Stimulated activated naive B cell treated with anti-CD40 and anti-IgM and Interleukin-4, amounts not matched to agents 10 μg/mL and 1 μg/mL and 100 μg/mL, for 72 hours (primary cell): ENCODE measurements around the gene SLIRP.
"Not testable (repeated sequence)": the region's sequence is repeated elsewhere in the genome, so short reads cannot be mapped to it uniquely, and the experiment has no call there.

Experiments used
- ATAC-seq, 2 donors: fragments of 150-1000 bp; cut with Tn5 transposase; replicated peaks; 2 replicates each; pipeline ENCODE4 v1.10.0; 2021; ENCODE audit warnings: moderate library complexity in 1 of 2
- DNase-seq: peaks from one replicate; pipeline ENCODE4 v3.0.0; 2021
- H3K27ac Mint-ChIP-seq: one replicate; pipeline ENCODE4 v1.8.0; 2022; ENCODE audit warnings: mild to moderate bottlenecking, mixed read lengths
- H3K27me3 Mint-ChIP-seq, 2 donors: one replicate each; pipeline ENCODE4 v1.8.0; 2022; ENCODE audit warnings: mixed read lengths in 2 of 2
- H3K36me3 Mint-ChIP-seq, 2 donors: one replicate each; pipeline ENCODE4 v1.8.0; 2022; ENCODE audit warnings: mixed read lengths in 2 of 2, mild to moderate bottlenecking in 1 of 2
- H3K4me1 Mint-ChIP-seq, 2 donors: one replicate each; pipeline ENCODE4 v1.8.0; 2022; ENCODE audit warnings: mixed read lengths in 2 of 2, mild to moderate bottlenecking in 1 of 2
- H3K4me3 Mint-ChIP-seq, 2 donors: one replicate each; pipeline ENCODE4 v1.8.0; 2022; ENCODE audit warnings: mild to moderate bottlenecking in 2 of 2, mixed read lengths in 2 of 2, moderate library complexity in 1 of 2
- H3K9me3 Mint-ChIP-seq, 2 donors: one replicate each; pipeline ENCODE4 v1.8.0; 2022; ENCODE audit warnings: mixed read lengths in 2 of 2, mild to moderate bottlenecking in 1 of 2

The SLIRP gene

DNA sequence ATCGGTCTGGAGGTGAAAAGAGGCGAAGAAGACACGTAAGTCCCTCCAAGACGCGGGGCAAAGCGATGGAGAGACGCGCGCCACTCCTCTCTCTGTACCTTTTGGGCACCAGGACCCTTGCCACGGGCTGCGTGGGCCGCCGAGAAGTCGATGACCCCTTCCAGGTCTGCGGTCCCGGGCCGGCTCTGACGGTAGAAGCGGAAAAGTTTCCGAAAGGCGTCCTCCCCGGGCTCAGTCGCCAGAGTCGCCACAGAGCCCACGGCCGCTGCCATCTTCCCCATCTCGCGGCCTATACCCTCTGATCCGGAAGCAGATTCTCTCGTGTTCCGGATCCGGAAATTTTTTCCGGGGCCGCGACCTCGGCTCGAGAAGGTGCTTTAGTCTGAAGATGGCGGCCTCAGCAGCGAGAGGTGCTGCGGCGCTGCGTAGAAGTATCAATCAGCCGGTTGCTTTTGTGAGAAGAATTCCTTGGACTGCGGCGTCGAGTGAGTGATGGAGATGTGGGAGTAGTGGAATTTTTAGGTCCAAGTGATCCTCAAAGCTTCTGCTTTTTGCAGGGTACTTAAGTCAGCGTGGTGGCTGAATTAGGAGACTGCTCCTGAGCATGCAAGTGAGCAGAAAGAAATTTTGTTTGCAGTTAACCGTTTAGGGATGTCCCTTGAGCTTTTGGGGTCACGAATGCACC is at the start of gene SLIRP, which contains the start of gene ALKBH1:
TSS of gene SLIRP (plus strand) at position 380 of the 685 bp plus-strand sequence. CDS start at position 389, 9 bp downstream.
TSS of gene ALKBH1 (minus strand) at position 300 of the 685 bp plus-strand sequence. CDS start at position 281, 19 bp downstream.
- H3K4me1 Mint-ChIP-seq = peaks cover 13 to 39% of the 10 kb centered on the region in 2 donors
- peak within 1 kb of the TSS; percentile 86 to 92 for H3K4me3 Mint-ChIP-seq
- peak within 1 kb of the TSS; percentile 95 for H3K27ac Mint-ChIP-seq
- H3K9me3 Mint-ChIP-seq = no peaks in the 10 kb centered on the region
- H3K27me3 Mint-ChIP-seq = no peaks in the 10 kb centered on the region
- ATAC-seq (peak; percentile 99 to 100), DNase-seq (peak; percentile 78)
- peaks cover 6 to 19% of the 10 kb centered on the region in 2 donors for H3K36me3 Mint-ChIP-seq

DNA sequence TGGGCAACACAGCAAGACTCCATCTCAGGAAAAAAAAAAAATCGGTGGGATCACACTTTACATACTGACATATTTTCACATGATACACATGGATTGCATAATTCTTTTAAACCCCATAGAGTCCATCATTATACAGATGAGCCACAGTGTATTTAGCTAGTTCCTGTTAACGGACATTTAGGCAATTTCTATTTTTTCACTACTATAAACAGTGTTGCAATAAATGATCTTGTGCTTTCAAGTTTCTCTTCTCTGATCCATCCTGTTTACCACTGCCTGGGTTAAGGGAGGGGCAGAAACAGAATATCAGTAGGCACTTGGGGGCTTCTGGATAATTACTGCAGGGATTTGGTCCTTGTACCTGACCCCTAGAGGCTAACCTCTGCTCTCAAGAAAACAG is 48.1 kb upstream of the SLIRP start:
- no peak for DNase-seq
- Mint-ChIP-seq H3K36me3 (no peaks in the 10 kb centered on the region), H3K4me1 (peaks cover 2 to 5% of the 10 kb centered on the region in 2 donors), H3K27me3 (no peaks in the 10 kb centered on the region), H3K4me3 (no peak overlapping the region), H3K9me3 (no peaks in the 10 kb centered on the region), H3K27ac (no peak overlapping the region)
- no peak for ATAC-seq

- H3K27ac Mint-ChIP-seq = no peak overlapping the region
- H3K4me1 Mint-ChIP-seq = peaks cover 2 to 5% of the 10 kb centered on the region in 2 donors
- H3K36me3 Mint-ChIP-seq = no peaks in the 10 kb centered on the region
- no peaks in the 10 kb centered on the region for H3K9me3 Mint-ChIP-seq
- no peak overlapping the region for H3K4me3 Mint-ChIP-seq
- no peaks in the 10 kb centered on the region for H3K27me3 Mint-ChIP-seq
- ATAC-seq (no peak), DNase-seq (no peak)
These were observed 47.1 kb upstream of the SLIRP start for GRCh38 chr14:77660754-77661153.

GRCh38 chr14:77661562-77661961 is 46.3 kb upstream of the SLIRP start:
- not testable (repeated sequence) for H3K27ac Mint-ChIP-seq, H3K36me3 Mint-ChIP-seq, H3K4me1 Mint-ChIP-seq, H3K27me3 Mint-ChIP-seq, H3K9me3 Mint-ChIP-seq, H3K4me3 Mint-ChIP-seq, DNase-seq, ATAC-seq

- no peak overlapping the region for H3K27ac Mint-ChIP-seq
These were observed 44.6 kb upstream of the SLIRP start for GRCh38 chr14:77663293-77663692.

GRCh38 chr14:77667331-77667730 is 40.6 kb upstream of the SLIRP start:
- Mint-ChIP-seq H3K27ac (no peak overlapping the region), H3K4me1 (peaks cover 0 to 2% of the 10 kb centered on the region in 2 donors), H3K9me3 (no peaks in the 10 kb centered on the region), H3K27me3 (no peaks in the 10 kb centered on the region), H3K4me3 (no peak overlapping the region), H3K36me3 (peaks cover 0 to 7% of the 10 kb centered on the region in 2 donors)
- ATAC-seq = no peak
- DNase-seq = no peak

More at GRCh38 chr14:77663293-77663692, 44.6 kb upstream of the SLIRP start:
- DNase-seq (no peak), ATAC-seq (no peak)
- Mint-ChIP-seq H3K9me3 (no peaks in the 10 kb centered on the region), H3K4me3 (no peak overlapping the region), H3K36me3 (no peaks in the 10 kb centered on the region), H3K27me3 (no peaks in the 10 kb centered on the region), H3K4me1 (peaks cover 0 to under 1% of the 10 kb centered on the region in 2 donors)

- Mint-ChIP-seq H3K4me3 (no peak overlapping the region), H3K27ac (no peak overlapping the region), H3K36me3 (peaks cover 27 to 47% of the 10 kb centered on the region in 2 donors), H3K4me1 (peaks cover 0 to 2% of the 10 kb centered on the region in 2 donors), H3K27me3 (no peaks in the 10 kb centered on the region), H3K9me3 (no peaks in the 10 kb centered on the region)
- ATAC-seq = no peak
- DNase-seq = no peak
These were observed 34.7 kb upstream of the SLIRP start for GRCh38 chr14:77673193-77673592.

DNA sequence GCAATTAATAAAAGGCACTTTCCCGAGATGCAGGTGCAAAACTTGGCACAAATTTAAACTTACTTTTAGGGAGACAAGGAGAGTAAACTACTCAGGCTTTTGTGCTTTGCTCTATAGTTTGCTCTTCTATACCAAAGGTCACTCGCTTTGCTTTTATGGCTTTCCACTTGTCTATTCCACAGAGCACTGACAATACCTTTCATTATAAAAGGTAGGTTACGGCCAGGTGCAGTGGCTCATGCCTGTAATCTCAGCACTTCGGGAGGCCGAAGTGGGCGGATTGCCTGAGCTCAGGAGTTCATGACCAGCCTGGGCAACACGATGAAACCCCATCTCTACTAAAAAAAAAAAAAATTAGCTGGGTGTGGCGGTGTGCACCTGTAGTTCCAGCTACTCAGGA is 33.0 kb upstream of the SLIRP start:
- ATAC-seq (no peak), DNase-seq (no peak)
- peaks cover 35 to 56% of the 10 kb centered on the region in 2 donors for H3K36me3 Mint-ChIP-seq
- no peaks in the 10 kb centered on the region for H3K4me1 Mint-ChIP-seq
- H3K4me3 Mint-ChIP-seq = no peak overlapping the region
- no peak overlapping the region for H3K27ac Mint-ChIP-seq
- H3K27me3 Mint-ChIP-seq = no peaks in the 10 kb centered on the region
- H3K9me3 Mint-ChIP-seq = no peaks in the 10 kb centered on the region

DNA sequence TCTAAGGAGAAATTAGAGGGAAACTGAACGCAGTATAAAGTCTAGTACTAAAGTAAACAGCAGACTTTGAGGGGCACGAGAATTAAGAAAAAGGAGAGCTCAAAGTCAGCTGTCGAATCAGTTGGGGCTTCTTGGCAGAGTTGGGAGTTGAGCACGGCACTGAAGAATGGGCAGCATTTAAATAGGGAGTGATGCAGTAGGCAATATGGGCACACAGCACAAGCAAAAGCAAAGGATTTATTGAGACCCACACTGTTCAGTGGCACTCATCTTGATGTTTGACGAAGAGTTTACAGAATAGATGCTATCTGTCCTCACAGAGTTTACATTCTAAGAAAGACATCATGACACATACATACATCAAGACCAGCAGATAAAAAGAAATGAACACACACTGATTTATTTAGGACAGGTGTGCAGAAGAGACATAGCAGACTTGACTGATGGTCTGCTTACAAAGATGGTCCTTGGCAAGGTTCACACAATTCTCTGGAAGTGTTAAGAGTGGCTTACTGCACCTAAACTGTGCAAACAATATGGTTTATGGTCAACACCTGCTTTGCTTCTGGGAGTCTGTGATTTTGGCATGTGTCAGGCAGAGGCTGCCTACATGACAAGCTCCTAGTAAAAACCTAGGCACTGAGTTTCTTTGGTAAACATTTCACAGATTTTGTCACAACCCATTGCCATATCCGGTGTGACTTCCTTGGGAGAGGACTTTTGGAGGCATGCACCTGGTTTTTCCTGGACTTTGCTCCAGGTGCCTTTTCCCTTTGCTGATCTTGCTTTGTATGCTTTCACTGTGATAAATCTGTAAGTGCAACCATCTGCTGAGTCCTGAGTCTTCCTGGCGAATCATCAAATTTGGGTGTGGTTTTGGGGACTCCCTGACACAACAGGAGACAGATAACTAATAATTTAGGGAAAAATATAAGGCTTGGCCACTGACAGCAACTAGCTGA is 26.4 kb upstream of the SLIRP start:
- Mint-ChIP-seq H3K4me3 (no peak overlapping the region), H3K27me3 (no peaks in the 10 kb centered on the region), H3K4me1 (peaks cover 2 to 6% of the 10 kb centered on the region in 2 donors), H3K36me3 (peaks cover 32 to 44% of the 10 kb centered on the region in 2 donors), H3K9me3 (no peaks in the 10 kb centered on the region), H3K27ac (no peak overlapping the region)
- ATAC-seq (no peak), DNase-seq (no peak)

DNA sequence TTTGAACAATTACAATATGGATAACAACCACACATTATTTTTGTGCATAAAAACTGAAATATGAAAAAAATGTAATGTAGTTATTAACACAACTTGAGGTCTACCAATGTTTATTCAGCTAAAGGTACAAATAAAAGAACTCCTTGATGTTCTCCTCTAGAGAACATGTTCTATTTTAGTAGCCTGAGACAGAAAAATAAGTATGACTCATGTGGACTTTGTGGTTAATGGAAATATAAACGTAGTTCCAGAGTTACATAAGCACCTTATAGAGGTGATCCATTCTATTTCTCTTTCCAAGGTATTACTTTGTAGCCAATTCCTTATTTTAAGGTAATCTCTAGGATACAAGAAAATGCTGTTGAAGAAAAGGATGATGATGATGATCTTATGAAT is 25.7 kb upstream of the SLIRP start:
- Mint-ChIP-seq H3K4me3 (no peak overlapping the region), H3K9me3 (no peaks in the 10 kb centered on the region)
- ATAC-seq = no peak

GRCh38 chr14:77691259-77691658 is 16.6 kb upstream of the SLIRP start:
- ATAC-seq (no peak), DNase-seq (no peak)
- Mint-ChIP-seq H3K27ac (no peak overlapping the region), H3K27me3 (no peaks in the 10 kb centered on the region), H3K9me3 (no peaks in the 10 kb centered on the region), H3K36me3 (peaks cover 33 to 54% of the 10 kb centered on the region in 2 donors), H3K4me1 (no peaks in the 10 kb centered on the region), H3K4me3 (no peak overlapping the region)

More for the DNA sequence above, 25.7 kb upstream of the SLIRP start:
- Mint-ChIP-seq H3K4me1 (peaks cover 2 to 6% of the 10 kb centered on the region in 2 donors), H3K27me3 (no peaks in the 10 kb centered on the region), H3K36me3 (peaks cover 33 to 47% of the 10 kb centered on the region in 2 donors), H3K27ac (no peak overlapping the region)
- DNase-seq = no peak

DNA sequence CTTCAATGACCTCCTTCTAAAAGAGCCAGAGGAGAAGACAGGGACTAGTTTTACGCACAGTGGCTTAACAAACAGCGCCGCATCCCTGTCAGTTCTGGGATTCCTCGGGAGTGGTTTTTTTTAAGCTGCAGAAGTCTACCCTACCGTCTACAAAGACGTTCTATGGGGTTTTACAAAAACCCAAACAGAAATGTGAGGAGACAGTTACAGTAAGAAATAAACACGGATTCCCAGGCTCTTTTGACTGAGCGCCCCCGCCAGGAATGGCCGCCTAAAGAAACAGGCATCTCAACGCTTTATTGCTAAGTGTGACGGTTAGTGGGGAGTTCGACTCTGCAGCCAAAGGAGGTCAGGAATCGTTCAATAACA is 564 bp upstream of the SLIRP start:
- Mint-ChIP-seq H3K36me3 (peaks cover 6 to 16% of the 10 kb centered on the region in 2 donors), H3K27ac (peak overlapping the region; percentile 95), H3K4me3 (peak overlapping the region; percentile 86 to 92), H3K9me3 (no peaks in the 10 kb centered on the region), H3K27me3 (no peaks in the 10 kb centered on the region), H3K4me1 (peaks cover 13 to 39% of the 10 kb centered on the region in 2 donors)
- DNase-seq (no peak), ATAC-seq (peak; percentile 33 to 35)

DNA sequence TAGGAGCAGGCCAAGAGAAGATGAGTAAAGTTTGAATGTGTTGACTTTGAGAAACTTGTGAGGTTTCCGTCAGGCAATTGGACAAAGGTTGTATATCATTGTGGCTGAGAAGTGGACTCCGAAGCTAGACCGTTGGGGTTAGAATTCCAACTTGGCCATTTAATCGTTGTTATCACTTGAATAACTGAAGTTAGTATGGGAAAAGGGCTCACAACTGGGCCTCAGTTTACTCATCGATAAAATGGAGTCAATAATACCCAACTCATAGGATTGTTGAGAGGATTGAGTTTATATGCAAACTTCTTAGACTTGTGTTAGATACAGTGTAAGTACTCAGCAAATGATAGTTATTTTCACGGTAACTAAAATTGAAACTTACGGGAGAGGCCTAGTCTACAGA is 846 bp downstream of the SLIRP start:
- H3K27me3 Mint-ChIP-seq = no peaks in the 10 kb centered on the region
- peaks cover 13 to 39% of the 10 kb centered on the region in 2 donors for H3K4me1 Mint-ChIP-seq
- H3K27ac Mint-ChIP-seq = peak overlapping the region; percentile 95
- H3K9me3 Mint-ChIP-seq = no peaks in the 10 kb centered on the region
- peak overlapping the region; percentile 86 to 92 for H3K4me3 Mint-ChIP-seq
- H3K36me3 Mint-ChIP-seq = peaks cover 9 to 20% of the 10 kb centered on the region in 2 donors
- no peak for ATAC-seq
- no peak for DNase-seq

DNA sequence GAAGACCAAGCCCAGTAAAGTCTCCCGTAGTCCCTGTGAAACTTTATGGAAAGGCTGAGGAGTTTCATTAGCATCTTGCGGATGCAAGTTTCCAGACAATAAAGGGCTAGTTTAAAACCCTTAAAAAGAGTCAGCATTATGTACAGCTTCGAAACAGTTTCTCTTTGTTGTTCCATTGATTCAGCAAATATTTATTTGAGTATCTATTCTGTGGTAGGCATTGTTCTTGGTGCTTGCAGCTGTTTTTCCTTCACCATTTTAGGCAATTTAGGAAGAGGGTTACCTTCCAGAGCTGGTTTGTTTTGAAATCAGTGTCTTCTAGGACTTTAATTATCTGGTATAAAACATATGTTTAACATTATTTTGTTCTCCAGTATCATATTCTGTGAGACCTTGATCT is 1.5 kb downstream of the SLIRP start:
- peaks cover 9 to 20% of the 10 kb centered on the region in 2 donors for H3K36me3 Mint-ChIP-seq
- peak overlapping the region; percentile 86 to 92 for H3K4me3 Mint-ChIP-seq
- ATAC-seq (no peak), DNase-seq (no peak)
- no peaks in the 10 kb centered on the region for H3K9me3 Mint-ChIP-seq
- no peaks in the 10 kb centered on the region for H3K27me3 Mint-ChIP-seq
- H3K4me1 Mint-ChIP-seq = peaks cover 13 to 39% of the 10 kb centered on the region in 2 donors
- H3K27ac Mint-ChIP-seq = no peak overlapping the region
